ENCODE data around the gene FTH1.

Gene FTH1

GRCh38 chr11:61951484-61952135 lies 15.8 kb downstream of the FTH1 start:
- Histone ChIP-seq H3K27me3 (ENCODE audit: control insufficient read depth, low read length) (peaks cover 2% of the 10 kb centered on the region; the same call in 1 of the 2 replicates), H3K4me2 (ENCODE audit: low read length) (no peak overlapping the region), H3K9me2 (replicated peaks; ENCODE audit: control insufficient read depth, low read length) (no peaks in the 10 kb centered on the region), H3K79me2 (ENCODE audit: control insufficient read depth, low read length) (no peaks in the 10 kb centered on the region), H3K4me1 (ENCODE audit: control insufficient read depth, low read length) (peaks cover 9% of the 10 kb centered on the region; the same call in 1 of the 2 replicates), H3K36me3 (ENCODE audit: control insufficient read depth, low read length) (no peaks in the 10 kb centered on the region), H4K20me1 (ENCODE audit: control insufficient read depth, insufficient read depth, low read depth, low read length) (no peaks in the 10 kb centered on the region), H3F3A (ENCODE audit: control insufficient read depth, insufficient read depth) (no peaks in the 10 kb centered on the region), H3K9me3 (ENCODE audit: control insufficient read depth, insufficient read depth, low read length) (no peaks in the 10 kb centered on the region), H3K4me3 (ENCODE audit: low read length) (no peak overlapping the region), H3K27ac (ENCODE audit: low read depth, low read length) (no peak overlapping the region)
- TF ChIP-seq CTCF (IDR thresholded peaks at IDR 0.05; ENCODE audit: low read depth, low read length, poor library complexity, severe bottlenecking) (no peak), EZH2phosphoT487 (IDR thresholded peaks at IDR 0.05; ENCODE audit: borderline replicate concordance, low read length) (no peak)

- Histone ChIP-seq H3K36me3 (ENCODE audit: control insufficient read depth, low read length) (no peaks in the 10 kb centered on the region), H3K4me2 (ENCODE audit: low read length) (no peak within 1 kb of the TSS), H4K20me1 (ENCODE audit: control insufficient read depth, insufficient read depth, low read depth, low read length) (no peaks in the 10 kb centered on the region), H3K4me3 (ENCODE audit: low read length) (no peak within 1 kb of the TSS), H3K79me2 (ENCODE audit: control insufficient read depth, low read length) (no peaks in the 10 kb centered on the region), H3K27me3 (ENCODE audit: control insufficient read depth, low read length) (peaks cover 2% of the 10 kb centered on the region; the same call in 1 of the 2 replicates), H3K9me3 (ENCODE audit: control insufficient read depth, insufficient read depth, low read length) (no peaks in the 10 kb centered on the region), H3F3A (ENCODE audit: control insufficient read depth, insufficient read depth) (no peaks in the 10 kb centered on the region), H3K9me2 (replicated peaks; ENCODE audit: control insufficient read depth, low read length) (no peaks in the 10 kb centered on the region), H3K27ac (ENCODE audit: low read depth, low read length) (no peak within 1 kb of the TSS), H3K4me1 (ENCODE audit: control insufficient read depth, low read length) (peaks cover 9% of the 10 kb centered on the region; the same call in 1 of the 2 replicates)
- no peak for TF ChIP-seq CTCF (IDR thresholded peaks at IDR 0.05; ENCODE audit: low read depth, low read length, poor library complexity, severe bottlenecking)
- TF ChIP-seq EZH2phosphoT487 (IDR thresholded peaks at IDR 0.05; ENCODE audit: borderline replicate concordance, low read length) = no peak
These were observed 17.3 kb downstream of the FTH1 start, which contains the start of gene BEST1 for GRCh38 chr11:61950035-61950547. Gene BEST1, plus strand, starts transcription at chr11:61950351. Its CDS starts 1,456 bp downstream, at chr11:61951807.

GRCh38 chr11:61949169-61950034 lies 18.0 kb downstream of the FTH1 start:
- H3K27me3 ChIP-seq (ENCODE audit: control insufficient read depth, low read length) = peaks cover 2% of the 10 kb centered on the region; the same call in 1 of the 2 replicates
- H3K4me3 ChIP-seq (ENCODE audit: low read length) = no peak overlapping the region
- H4K20me1 ChIP-seq (ENCODE audit: control insufficient read depth, insufficient read depth, low read depth, low read length) = no peaks in the 10 kb centered on the region
- no peak overlapping the region for H3K4me2 ChIP-seq (ENCODE audit: low read length)
- H3K4me1 ChIP-seq (ENCODE audit: control insufficient read depth, low read length) = peaks cover 9% of the 10 kb centered on the region; the same call in 1 of the 2 replicates
- H3K9me3 ChIP-seq (ENCODE audit: control insufficient read depth, insufficient read depth, low read length) = no peaks in the 10 kb centered on the region
- no peak overlapping the region for H3K27ac ChIP-seq (ENCODE audit: low read depth, low read length)
- no peaks in the 10 kb centered on the region for H3F3A ChIP-seq (ENCODE audit: control insufficient read depth, insufficient read depth)
- TF ChIP-seq EZH2phosphoT487 (IDR thresholded peaks at IDR 0.05; ENCODE audit: borderline replicate concordance, low read length) = no peak
- TF ChIP-seq CTCF (IDR thresholded peaks at IDR 0.05; ENCODE audit: low read depth, low read length, poor library complexity, severe bottlenecking) = no peak
- no peaks in the 10 kb centered on the region for H3K9me2 ChIP-seq (replicated peaks; ENCODE audit: control insufficient read depth, low read length)
- H3K79me2 ChIP-seq (ENCODE audit: control insufficient read depth, low read length) = no peaks in the 10 kb centered on the region
- H3K36me3 ChIP-seq (ENCODE audit: control insufficient read depth, low read length) = no peaks in the 10 kb centered on the region

All from DOHH2 (cell line).